Cerebellar nuclear complex (tissue), 1 donor: ENCODE results near the gene SMDT1.
"Not testable (repeated sequence)": the region's sequence is repeated elsewhere in the genome, so short reads cannot be mapped to it uniquely, and the experiment has no call there.

Experiments
- DNase-seq, 2 experiments: peaks; one replicate each; lab custom pipeline; 2025; lab: John Stamatoyannopoulos, UW

Gene SMDT1

GRCh38 chr22:42111798-42112197, 32.3 kb downstream of the SMDT1 start:
- DNase-seq: no peak

DNA sequence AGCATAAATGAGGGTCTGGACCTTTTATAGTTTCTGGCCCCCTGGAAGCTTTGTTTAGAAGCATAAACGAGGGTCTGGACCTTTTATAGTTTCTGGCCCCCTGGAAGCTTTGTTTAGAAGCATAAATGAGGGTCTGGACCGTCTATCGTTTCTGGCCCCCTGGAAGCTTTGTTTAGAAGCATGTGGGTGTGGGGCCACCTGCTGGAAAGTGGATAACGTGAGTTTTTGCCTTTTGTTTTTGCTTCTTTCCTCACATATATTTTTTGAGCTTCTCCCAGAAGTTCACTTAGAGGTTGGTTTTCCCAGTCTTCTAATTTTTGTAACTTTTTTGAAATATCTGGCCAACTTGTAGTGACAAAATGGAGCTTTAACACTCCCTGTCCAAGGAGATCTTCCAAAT, 33.3 kb downstream of the SMDT1 start:
- not testable (repeated sequence) for DNase-seq

DNA sequence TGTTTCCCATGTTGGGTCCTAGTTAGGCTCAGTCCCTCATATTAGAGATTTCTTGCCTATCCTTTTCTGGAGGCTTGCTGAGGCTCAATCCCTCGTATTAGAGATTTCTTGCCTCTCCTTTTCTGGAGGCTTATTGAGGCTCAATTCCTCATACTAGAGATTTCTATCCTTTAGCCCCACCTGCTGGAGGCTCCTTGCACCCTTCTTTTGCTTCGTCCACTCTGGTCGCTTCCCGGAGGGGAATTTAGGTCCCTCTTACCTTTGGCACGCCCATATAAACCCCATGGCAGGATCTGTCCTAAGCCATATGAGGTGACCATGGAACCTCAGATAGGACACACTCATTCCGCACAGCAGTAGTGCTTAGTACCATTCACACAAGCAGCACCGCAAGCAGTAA, 35.2 kb downstream of the SMDT1 start:
- no peak for DNase-seq

DNA sequence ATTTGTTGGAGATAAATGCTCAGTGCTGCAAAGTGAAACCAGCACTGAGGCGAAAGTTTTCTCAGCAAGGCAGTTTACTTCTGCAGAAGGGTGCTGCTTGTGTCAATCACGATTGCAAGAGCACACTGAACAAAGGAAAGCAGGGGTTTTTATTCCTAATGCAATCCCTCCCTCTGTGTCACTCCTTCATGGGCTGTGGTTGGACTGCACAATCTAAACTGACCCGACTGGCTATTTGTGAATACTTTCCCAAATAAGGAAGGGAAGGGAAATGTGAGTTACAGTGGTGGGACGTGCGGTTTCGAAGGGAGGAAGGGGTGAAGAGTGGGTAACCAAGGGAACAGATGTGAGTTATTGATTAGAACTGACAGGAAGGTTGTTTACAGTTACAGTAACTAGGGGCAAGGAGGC, 35.9 kb downstream of the SMDT1 start:
- not testable (repeated sequence) for DNase-seq

GRCh38 chr22:42116848-42117424, 37.4 kb downstream of the SMDT1 start:
- DNase-seq: no peak

GRCh38 chr22:42120231-42121021, 40.9 kb downstream of the SMDT1 start:
- not testable (repeated sequence) for DNase-seq

GRCh38 chr22:42123529-42123928, 44.0 kb downstream of the SMDT1 start:
- DNase-seq: not testable (repeated sequence)

DNA sequence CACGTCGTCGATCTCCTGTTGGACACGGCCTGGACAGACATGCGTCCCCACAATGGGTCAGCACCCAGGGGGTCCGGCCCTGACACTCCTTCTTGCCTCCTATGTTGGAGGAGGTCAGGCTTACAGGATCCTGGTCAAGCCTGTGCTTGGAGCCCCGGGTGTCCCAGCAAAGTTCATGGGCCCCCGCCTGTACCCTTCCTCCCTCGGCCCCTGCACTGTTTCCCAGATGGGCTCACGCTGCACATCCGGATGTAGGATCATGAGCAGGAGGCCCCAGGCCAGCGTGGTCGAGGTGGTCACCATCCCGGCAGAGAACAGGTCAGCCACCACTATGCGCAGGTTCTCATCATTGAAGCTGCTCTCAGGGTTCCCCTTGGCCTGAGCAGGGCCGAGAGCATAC, 48.1 kb downstream of the SMDT1 start:
- DNase-seq: no peak

GRCh38 chr22:42128007-42128406, 48.5 kb downstream of the SMDT1 start:
- DNase-seq: not testable (repeated sequence)

- DNase-seq: not testable (repeated sequence)
Measured at GRCh38 chr22:42128776-42129694, 49.5 kb downstream of the SMDT1 start.

DNA sequence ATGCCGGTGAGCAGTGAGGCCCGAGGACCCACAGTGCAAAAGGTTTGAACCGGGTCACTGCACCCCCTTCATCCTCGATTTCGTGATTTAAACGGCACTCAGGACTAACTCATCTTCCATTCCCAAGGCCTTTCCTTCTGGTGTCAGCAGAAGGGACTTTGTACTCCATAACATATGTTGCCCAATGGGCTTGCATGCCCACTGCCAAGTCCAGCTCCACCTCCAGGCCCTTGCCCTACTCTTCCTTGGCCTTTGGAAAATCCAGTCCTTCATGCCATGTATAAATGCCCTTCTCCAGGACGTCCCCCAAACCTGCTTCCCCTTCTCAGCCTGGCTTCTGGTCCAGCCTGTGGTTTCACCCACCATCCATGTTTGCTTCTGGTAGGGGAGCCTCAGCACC, 50.7 kb downstream of the SMDT1 start:
- not testable (repeated sequence) for DNase-seq

DNA sequence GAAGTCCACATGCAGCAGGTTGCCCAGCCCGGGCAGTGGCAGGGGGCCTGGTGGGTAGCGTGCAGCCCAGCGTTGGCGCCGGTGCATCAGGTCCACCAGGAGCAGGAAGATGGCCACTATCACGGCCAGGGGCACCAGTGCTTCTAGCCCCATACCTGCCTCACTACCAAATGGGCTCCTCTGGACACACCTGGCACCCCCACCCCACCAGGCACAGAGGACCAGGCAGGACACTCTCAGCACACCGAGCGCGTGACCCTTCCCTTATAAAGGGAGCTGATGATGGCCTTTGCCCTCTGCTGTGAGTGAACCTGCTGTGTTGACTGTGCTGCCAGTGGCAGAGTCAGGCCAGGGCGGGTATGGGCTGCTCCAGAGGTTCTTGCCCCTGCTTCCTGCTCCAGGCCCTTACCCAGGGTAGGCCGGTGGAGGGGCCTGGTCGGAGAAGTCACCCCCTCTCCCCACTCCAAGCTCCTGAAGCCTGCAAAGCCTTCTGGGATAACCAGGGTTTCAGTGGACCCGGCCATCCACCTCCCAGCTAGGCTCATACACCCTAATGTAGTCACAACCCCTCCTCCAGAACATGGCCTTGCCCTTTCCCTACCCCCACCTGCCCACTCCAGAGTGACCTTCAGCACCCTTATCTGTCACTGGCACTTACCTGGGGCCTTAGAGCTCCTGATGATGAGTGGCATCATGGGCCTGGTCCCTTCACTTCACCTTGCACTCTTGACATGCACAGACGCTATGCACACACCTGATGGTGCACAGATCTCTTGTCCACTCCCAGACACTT, 51.3 kb downstream of the SMDT1 start, which contains the start of gene CYP2D6:
Gene CYP2D6 (minus strand): TSS at position 172 of the 793 bp plus-strand sequence. CDS start 19 bp downstream, at position 153.
- DNase-seq: not testable (repeated sequence)

- DNase-seq: no peak
Measured at GRCh38 chr22:42131562-42131961, 52.1 kb downstream of the SMDT1 start.

- no peak for DNase-seq
Measured at GRCh38 chr22:42132457-42132856, 53.0 kb downstream of the SMDT1 start.
